Activated T-cell treated with anti-CD3 and anti-CD28 coated beads, Interleukin-2, amount 50 U/mL, for 4 hours (primary cell): ENCODE results near the gene ICAM5. TPM values are rescaled to one million over a fixed set of nuclear protein-coding genes. Genes with fewer than 3 reads are reported as not detected.

ENCODE experiments used
- ATAC-seq, 2 donors: fragments of 200-7000 bp; cut with Tn5 transposase; one replicate each; pipeline ENCODE4 v1.10.0; 2021
- DNase-seq: peaks from one replicate; pipeline ENCODE4 v3.0.0-alpha.2; 2020
- H3K27me3 Mint-ChIP-seq: one replicate; pipeline ENCODE4 v1.8.0; 2021; ENCODE audit warnings: low read depth, mixed read lengths
- H3K36me3 Mint-ChIP-seq: one replicate; pipeline ENCODE4 v1.8.0; 2022; ENCODE audit warnings: mixed read lengths; ENCODE audit not compliant: insufficient read depth
- H3K4me1 Mint-ChIP-seq: one replicate; pipeline ENCODE4 v1.8.0; 2021; ENCODE audit warnings: low read depth, mixed read lengths
- H3K4me3 Mint-ChIP-seq: one replicate; pipeline ENCODE4 v1.8.0; 2021; ENCODE audit warnings: mild to moderate bottlenecking, moderate library complexity, mixed read lengths
- H3K9me3 Mint-ChIP-seq: one replicate; pipeline ENCODE4 v1.8.0; 2021; ENCODE audit warnings: mixed read lengths
- total RNA-seq, 3 donors: library from RNA; stranded (reverse); gene quantifications; one replicate each; pipeline ENCODE4 v1.2.1, GENCODE V29; 2021

ICAM5 gene
- total RNA-seq, 3 donors from 2014 or later: 3.1 to 4.3 (median 3.1) TPM

DNA sequence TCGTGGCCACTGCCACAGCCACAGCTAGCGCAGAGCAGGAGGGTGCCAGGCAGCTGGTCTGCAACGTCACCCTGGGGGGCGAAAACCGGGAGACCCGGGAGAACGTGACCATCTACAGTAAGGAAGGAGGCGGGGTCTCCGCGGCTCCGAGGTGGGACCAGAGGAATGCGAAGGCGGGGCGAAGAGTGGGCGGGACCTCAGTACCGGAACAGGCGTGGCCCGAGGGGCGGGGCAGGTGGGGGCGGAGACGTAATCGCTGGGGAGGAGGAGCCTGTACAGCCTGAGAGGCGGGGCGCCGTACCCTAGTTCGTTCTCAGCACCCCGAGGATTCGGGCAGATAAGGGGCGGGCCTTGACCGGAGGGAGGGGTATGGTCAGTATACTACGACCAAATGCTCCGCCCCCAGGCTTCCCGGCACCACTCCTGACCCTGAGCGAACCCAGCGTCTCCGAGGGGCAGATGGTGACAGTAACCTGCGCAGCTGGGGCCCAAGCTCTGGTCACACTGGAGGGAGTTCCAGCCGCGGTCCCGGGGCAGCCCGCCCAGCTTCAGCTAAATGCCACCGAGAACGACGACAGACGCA is 2.5 kb downstream of the ICAM5 start:
- Mint-ChIP-seq H3K4me3 (peak overlapping the region; percentile 79), H3K27me3 (peaks cover 77% of the 10 kb centered on the region), H3K36me3 (no peaks in the 10 kb centered on the region), H3K4me1 (peaks cover 71% of the 10 kb centered on the region), H3K9me3 (no peaks in the 10 kb centered on the region)
- ATAC-seq (peak; percentile 20 to 29), DNase-seq (peak; percentile 64)

DNA sequence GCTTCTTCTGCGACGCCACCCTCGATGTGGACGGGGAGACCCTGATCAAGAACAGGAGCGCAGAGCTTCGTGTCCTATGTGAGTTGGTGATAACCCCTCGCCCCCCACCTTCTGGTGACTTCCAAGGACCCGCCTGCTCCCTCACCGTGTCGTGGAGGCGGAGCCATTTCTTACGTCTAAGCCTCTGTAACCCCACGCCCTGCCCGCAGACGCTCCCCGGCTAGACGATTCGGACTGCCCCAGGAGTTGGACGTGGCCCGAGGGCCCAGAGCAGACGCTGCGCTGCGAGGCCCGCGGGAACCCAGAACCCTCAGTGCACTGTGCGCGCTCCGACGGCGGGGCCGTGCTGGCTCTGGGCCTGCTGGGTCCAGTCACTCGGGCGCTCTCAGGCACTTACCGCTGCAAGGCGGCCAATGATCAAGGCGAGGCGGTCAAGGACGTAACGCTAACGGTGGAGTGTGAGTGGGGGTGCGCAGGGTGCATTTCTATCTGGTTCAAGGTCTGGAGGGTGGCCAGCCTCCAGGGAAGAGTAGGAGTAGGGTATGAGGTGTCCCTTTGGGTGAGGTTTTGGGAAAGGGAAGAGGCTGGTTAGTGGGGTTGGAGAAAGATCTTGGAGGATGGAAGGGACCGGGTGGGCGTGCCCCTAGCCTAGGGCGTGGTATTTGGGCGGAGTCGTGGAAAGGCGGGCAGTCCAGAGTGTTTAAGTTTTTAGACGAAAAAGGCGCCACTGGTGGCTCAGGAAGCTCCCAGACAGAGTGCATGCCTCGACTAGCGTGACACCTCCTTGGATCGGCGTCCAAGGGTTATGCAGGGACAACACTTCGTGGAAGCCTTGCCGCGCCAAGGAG is 3.3 kb downstream of the ICAM5 start:
- H3K36me3 Mint-ChIP-seq: no peaks in the 10 kb centered on the region
- ATAC-seq (no peak), DNase-seq (no peak)
- peaks cover 71% of the 10 kb centered on the region for H3K27me3 Mint-ChIP-seq
- peak overlapping the region; percentile 79 for H3K4me3 Mint-ChIP-seq
- H3K9me3 Mint-ChIP-seq: no peaks in the 10 kb centered on the region
- peaks cover 64% of the 10 kb centered on the region for H3K4me1 Mint-ChIP-seq

DNA sequence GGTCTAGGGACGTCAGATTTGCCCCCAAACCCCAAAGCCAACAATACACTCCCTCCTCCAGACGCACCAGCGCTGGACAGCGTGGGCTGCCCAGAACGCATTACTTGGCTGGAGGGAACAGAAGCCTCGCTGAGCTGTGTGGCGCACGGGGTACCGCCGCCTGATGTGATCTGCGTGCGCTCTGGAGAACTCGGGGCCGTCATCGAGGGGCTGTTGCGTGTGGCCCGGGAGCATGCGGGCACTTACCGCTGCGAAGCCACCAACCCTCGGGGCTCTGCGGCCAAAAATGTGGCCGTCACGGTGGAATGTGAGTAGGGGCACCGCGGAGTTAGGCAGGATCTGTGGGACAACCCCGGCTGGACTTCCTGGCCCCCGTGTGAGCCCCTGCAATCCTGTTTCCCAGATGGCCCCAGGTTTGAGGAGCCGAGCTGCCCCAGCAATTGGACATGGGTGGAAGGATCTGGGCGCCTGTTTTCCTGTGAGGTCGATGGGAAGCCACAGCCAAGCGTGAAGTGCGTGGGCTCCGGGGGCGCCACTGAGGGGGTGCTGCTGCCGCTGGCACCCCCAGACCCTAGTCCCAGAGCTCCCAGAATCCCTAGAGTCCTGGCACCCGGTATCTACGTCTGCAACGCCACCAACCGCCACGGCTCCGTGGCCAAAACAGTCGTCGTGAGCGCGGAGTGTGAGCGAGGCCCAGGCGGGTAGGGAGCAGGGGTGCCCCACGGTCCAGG is 4.0 kb downstream of the ICAM5 start:
- H3K4me1 Mint-ChIP-seq: peaks cover 59% of the 10 kb centered on the region

DNA sequence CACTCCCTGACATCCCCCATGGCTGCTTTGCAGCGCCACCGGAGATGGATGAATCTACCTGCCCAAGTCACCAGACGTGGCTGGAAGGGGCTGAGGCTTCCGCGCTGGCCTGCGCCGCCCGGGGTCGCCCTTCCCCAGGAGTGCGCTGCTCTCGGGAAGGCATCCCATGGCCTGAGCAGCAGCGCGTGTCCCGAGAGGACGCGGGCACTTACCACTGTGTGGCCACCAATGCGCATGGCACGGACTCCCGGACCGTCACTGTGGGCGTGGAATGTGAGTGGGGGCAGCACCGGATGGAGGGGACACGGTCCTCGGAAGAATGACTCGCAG is 4.6 kb downstream of the ICAM5 start:
- DNase-seq (no peak), ATAC-seq (no peak)
- no peaks in the 10 kb centered on the region for H3K9me3 Mint-ChIP-seq
- H3K36me3 Mint-ChIP-seq: no peaks in the 10 kb centered on the region
- peaks cover 59% of the 10 kb centered on the region for H3K27me3 Mint-ChIP-seq
- H3K4me3 Mint-ChIP-seq: no peak overlapping the region
- peaks cover 53% of the 10 kb centered on the region for H3K4me1 Mint-ChIP-seq

More for the DNA sequence above, 4.0 kb downstream of the ICAM5 start:
- H3K9me3 Mint-ChIP-seq: no peaks in the 10 kb centered on the region
- H3K27me3 Mint-ChIP-seq: peaks cover 64% of the 10 kb centered on the region
- ATAC-seq (no peak), DNase-seq (no peak)
- H3K36me3 Mint-ChIP-seq: no peaks in the 10 kb centered on the region
- no peak overlapping the region for H3K4me3 Mint-ChIP-seq

DNA sequence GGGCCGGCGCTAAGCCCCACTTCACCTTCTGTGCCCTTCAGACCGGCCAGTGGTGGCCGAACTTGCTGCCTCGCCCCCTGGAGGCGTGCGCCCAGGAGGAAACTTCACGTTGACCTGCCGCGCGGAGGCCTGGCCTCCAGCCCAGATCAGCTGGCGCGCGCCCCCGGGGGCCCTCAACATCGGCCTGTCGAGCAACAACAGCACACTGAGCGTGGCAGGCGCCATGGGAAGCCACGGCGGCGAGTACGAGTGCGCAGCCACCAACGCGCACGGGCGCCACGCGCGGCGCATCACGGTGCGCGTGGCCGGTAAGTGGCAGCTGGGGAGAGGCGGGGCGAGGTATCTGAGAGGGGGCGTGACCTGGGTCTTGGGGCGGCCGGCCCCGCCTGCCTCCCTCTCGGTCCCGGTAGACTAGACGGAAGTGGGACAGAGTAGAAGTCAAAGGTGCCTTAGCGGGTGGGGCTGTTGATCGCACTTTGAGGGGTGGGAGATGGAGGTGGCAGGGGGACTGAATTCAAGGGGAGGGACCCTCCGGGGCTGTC is 5.6 kb downstream of the ICAM5 start:
- no peaks in the 10 kb centered on the region for H3K36me3 Mint-ChIP-seq
- H3K9me3 Mint-ChIP-seq: no peaks in the 10 kb centered on the region
- DNase-seq (peak; percentile 63), ATAC-seq (peak; percentile 30 to 50)
- peaks cover 53% of the 10 kb centered on the region for H3K27me3 Mint-ChIP-seq
- peaks cover 46% of the 10 kb centered on the region for H3K4me1 Mint-ChIP-seq
- H3K4me3 Mint-ChIP-seq: peak overlapping the region; percentile 77

DNA sequence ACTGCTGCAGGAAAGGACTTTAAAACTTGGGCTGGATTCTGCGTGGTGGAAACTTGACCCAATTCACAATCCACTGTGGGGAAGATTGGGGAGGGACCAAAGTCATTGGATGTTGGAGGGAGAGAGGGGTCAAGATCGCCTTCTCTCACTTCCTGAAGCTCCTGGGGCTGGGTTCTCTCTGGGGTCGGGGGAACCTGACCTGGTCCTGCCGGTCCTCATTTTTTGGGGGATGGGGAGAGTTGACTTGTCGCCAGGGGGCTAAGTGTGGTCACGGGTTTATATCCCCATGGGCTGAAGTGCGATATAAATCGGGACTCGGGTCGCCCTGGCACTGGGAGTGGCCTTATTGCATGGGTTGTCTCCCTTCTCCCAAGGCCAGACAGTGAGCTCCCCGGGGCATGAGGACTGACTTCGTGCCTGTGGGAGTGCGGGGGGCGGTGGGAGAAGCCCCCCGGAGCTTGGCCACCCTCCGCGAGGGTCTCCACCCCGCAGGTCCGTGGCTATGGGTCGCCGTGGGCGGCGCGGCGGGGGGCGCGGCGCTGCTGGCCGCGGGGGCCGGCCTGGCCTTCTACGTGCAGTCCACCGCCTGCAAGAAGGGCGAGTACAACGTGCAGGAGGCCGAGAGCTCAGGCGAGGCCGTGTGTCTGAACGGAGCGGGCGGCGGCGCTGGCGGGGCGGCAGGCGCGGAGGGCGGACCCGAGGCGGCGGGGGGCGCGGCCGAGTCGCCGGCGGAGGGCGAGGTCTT is 6.3 kb downstream of the ICAM5 start:
- ATAC-seq: no peak
- Mint-ChIP-seq H3K27me3 (peaks cover 46% of the 10 kb centered on the region), H3K4me1 (peaks cover 39% of the 10 kb centered on the region), H3K9me3 (no peaks in the 10 kb centered on the region), H3K36me3 (no peaks in the 10 kb centered on the region), H3K4me3 (peak overlapping the region; percentile 77)
- no peak for DNase-seq

DNA sequence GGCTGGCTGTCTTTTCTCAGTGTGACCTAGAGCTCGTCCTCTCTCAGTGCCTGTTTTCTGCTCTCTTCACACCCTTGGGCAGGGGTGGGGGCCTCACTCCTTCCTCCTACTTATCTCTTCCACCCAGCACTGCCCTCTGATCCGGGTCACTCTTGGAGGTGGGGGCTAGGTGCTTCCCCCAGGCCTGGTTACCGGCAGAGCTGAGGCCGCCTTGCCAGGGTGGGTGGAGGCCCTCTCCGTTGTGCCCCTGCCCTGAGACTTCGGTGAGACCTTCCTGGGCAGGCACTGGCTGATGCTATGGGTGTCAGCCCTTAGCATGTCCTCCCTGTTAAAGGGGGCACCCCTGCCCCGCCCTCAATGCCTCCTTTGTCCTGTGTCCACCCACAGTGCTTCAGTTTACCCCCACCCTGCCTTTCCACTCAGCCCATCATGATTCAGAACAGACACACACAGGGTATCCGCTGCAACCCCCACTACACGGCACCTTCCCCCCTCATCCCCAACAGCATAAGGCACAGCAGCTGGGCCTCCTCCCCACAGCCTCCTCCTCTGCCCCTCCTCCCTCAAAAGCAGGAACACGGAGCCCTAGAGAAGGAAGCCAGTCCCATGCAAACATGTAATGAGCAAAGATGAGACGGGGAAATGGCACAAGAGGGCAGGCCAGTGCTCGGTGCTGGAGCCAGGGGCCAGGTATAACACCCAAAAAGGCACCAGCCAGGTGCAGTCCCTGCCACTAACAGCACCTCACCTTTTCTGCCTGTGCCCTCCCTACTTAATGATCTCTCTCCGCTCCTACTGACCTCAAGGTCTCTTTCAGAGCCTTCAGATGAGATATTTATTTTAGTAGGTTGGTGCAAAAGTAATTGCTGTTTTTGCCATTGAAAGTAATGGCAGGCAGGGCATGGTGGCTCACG is 10.1 kb downstream of the ICAM5 start:
- no peak for DNase-seq
- peaks cover 17% of the 10 kb centered on the region for H3K4me1 Mint-ChIP-seq
- no peaks in the 10 kb centered on the region for H3K9me3 Mint-ChIP-seq
- peaks cover 6% of the 10 kb centered on the region for H3K36me3 Mint-ChIP-seq
- H3K27me3 Mint-ChIP-seq: peaks cover 12% of the 10 kb centered on the region
- H3K4me3 Mint-ChIP-seq: no peak overlapping the region
- no peak for ATAC-seq

DNA sequence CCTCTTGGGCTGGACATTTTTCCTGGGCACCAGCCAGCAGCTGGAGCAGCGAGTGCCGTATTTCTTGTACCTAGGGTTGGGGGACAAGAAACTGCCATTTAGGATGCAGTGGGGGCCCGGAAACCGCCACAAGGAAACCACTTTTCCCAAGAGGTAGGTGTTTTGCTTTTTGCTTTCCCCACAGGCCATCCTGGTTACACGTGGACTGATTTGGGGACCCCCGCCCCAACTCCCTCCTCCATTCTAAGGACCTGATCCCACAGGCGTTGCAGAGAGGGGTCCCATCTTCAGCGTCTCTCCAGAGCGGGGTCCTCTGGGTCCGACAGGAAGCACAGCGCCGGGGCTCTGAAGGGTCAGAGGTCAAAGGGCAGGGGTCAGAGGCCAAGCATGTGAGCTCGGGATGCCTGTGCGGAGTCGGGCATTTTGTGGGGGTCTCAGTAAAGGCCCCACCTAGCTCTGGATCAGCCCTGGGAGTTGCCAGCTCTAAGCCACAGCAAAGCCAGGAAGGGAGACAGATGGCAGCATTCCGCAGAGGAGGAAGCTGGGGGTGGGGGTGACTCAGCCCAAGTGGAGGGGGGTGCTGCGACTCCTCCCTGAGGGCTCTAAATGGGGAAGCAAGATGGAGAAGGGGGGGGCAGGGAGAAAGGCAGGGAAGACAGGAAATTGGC is 15.5 kb downstream of the ICAM5 start:
- Mint-ChIP-seq H3K4me3 (no peak overlapping the region), H3K27me3 (no peaks in the 10 kb centered on the region), H3K36me3 (peaks cover 6% of the 10 kb centered on the region), H3K4me1 (peaks cover 6% of the 10 kb centered on the region), H3K9me3 (no peaks in the 10 kb centered on the region)
- DNase-seq (no peak), ATAC-seq (no peak)

DNA sequence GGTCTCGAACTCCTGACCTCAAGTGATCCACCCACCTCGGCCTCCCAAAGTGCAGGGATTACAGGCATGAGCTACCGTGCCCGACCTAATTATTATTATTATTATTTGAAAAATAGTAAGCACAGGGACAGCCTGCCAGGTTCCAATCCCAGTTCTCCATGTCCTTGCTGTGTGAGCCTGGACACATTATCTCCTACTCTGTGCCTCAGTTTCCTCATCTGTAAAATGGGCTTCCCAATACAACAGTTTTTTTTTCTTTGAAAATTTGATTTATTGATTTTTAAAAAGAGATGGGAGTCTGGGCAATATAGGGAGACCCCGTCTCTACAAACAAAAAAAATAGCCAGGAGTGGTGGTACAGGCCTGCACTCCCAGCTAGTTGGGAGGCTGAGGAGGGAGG is 16.6 kb downstream of the ICAM5 start:
- ATAC-seq (no peak), DNase-seq (no peak)
- no peaks in the 10 kb centered on the region for H3K27me3 Mint-ChIP-seq
- H3K4me3 Mint-ChIP-seq: no peak overlapping the region
- peaks cover 6% of the 10 kb centered on the region for H3K4me1 Mint-ChIP-seq
- H3K9me3 Mint-ChIP-seq: no peaks in the 10 kb centered on the region
- H3K36me3 Mint-ChIP-seq: peaks cover 6% of the 10 kb centered on the region

DNA sequence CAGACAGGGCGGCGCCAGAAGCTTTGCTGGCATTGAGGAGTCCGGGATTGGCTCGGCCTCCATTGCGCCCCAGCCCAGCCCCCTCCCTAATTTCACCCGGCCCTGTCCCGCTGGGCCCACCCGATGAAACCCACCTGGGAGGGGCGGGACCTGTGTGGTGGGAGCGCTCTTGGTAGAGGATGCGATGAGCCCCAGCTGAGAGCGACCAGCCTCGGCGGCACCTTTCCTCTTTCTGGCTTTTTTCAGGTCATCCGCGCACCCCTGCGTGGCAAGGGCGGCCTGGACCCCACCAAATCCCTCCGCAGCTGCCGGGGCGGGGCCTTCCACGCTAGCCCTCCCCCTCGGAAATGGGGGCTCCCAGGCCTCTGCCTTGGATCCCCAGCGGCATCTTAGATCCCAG is 19.7 kb downstream of the ICAM5 start, which contains the start of gene ZGLP1:
ZGLP1 (minus strand) TSS at position 393 of the 400 bp plus-strand sequence.
- H3K27me3 Mint-ChIP-seq: no peaks in the 10 kb centered on the region
- peaks cover 5% of the 10 kb centered on the region for H3K36me3 Mint-ChIP-seq
- ATAC-seq (no peak), DNase-seq (no peak)
- H3K4me3 Mint-ChIP-seq: no peak within 1 kb of the TSS
- no peaks in the 10 kb centered on the region for H3K4me1 Mint-ChIP-seq
- H3K9me3 Mint-ChIP-seq: no peaks in the 10 kb centered on the region

DNA sequence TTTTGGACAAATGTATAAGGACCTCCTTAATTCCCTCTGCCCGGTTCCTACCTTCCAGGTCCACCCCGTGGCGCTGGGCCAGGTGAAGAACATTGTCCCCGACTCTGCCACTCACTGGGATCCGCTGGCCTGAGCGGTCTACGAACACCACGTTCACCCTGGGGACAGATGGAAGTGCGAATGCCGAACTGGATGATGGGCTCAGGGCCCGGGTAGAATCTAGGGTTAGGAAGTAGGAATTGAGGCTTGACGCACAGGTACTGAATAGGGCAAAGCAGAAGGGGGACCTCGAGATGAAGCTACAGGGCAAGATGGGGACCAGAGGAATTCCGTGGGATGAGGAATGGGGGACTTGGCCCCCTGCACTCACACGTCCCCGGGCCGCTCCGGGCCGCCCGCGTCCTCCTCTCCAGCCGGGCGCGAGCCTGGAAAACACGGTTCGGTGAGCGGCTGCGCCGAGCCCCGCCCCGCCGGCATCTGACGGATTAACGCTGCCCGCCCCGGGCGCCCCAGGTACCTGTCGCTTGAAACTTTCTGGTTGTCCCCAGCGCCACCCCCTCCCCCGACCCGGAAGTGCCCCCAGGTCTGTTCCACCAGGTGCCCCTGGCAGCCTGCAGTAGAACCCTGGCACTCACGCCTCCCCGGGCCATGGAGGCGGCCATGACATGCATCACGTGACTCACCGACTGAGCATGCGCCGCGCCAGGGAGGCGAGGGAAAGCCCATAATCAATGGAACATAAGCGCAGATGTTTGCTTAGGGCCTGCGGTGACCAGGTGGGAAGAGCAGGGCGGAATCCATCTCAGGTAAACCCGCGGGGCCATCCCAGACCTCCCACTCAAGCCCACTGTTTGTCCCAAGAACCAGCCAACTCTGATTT is 25.8 kb downstream of the ICAM5 start, which contains the start of gene FDX2:
FDX2 (minus strand) TSS at position 681 of the 880 bp plus-strand sequence; CDS start at position 662, 19 bp downstream.
- peaks cover 11% of the 10 kb centered on the region for H3K4me1 Mint-ChIP-seq
- peaks cover 22% of the 10 kb centered on the region for H3K36me3 Mint-ChIP-seq
- ATAC-seq (peak; percentile 90 to 92), DNase-seq (peak; percentile 92)
- H3K27me3 Mint-ChIP-seq: no peaks in the 10 kb centered on the region
- no peaks in the 10 kb centered on the region for H3K9me3 Mint-ChIP-seq
- peak within 1 kb of the TSS; percentile 93 for H3K4me3 Mint-ChIP-seq
